GM19023 (cell line): ENCODE data around the gene C9orf153.
A peak's percentile ranks its signal among the peaks of the same experiment; 100 is the strongest.

Experiments used
- ATAC-seq: cut with Tn5 transposase; IDR thresholded peaks from one replicate; pipeline ENCODE4 v1.9.1; 2021; ENCODE audit warnings: mild to moderate bottlenecking, moderate library complexity; ENCODE audit not compliant: unreplicated experiment

C9orf153 gene

GRCh38 chr9:86272221-86272620, 12.8 kb upstream of the C9orf153 start:
- no peak for ATAC-seq

DNA sequence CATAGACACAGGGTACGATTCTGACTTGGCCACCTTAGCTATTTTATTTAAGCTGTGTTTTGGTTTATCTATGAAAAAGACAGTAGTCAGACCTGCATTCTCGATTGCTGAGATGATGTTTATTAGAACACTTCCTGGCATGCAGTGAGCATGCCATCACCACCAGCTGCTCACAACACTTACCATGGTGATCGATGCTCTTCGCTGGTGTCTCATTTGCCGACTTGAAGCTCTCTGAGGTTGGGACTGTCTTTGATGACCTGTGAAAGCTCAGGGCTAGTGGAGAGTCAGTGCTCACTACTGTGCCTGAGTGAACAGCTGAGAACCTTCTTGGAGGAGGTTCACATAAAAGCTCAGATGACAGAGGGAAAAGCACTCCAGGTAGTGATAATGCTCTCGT, 4.4 kb upstream of the C9orf153 start:
- no peak for ATAC-seq

DNA sequence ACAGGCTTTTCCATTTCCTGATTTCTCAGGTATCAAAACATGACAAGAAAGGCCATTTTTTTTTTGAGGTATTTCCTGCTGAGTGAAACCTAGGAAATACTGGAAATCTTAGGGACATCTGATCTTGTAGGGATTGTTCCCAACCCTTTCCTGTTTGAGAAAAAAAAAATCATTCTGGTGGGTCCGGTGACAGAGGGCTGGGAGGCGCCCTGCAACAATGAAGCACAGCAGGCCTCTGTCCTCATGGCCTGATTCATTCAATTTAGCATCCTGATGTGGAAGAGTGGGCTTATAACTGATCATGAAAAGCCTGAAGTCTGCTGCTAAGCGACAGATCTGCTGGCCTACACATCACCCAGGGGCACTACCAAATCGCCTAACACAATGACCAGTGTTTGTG, 3.0 kb upstream of the C9orf153 start:
- no peak for ATAC-seq

DNA sequence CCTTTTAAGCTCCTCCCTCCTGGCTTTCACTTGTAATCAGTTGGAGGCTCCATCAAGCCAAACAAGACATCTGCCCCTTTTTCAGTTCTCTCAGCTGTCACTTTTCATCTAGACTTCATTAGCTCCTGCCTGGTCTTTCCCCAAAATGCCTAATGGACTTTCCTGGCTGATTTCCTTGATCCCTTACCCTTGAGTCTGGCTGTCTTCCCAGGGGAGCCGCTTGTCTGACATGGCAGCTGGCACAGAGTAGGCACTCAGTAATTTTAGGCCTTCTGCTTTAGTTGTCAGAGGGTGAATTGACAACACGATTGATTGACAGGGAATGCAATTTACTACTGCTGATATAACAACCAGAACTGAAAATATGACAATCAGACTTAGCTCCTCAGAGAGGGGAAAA, 2.1 kb downstream of the C9orf153 start:
- no peak for ATAC-seq

DNA sequence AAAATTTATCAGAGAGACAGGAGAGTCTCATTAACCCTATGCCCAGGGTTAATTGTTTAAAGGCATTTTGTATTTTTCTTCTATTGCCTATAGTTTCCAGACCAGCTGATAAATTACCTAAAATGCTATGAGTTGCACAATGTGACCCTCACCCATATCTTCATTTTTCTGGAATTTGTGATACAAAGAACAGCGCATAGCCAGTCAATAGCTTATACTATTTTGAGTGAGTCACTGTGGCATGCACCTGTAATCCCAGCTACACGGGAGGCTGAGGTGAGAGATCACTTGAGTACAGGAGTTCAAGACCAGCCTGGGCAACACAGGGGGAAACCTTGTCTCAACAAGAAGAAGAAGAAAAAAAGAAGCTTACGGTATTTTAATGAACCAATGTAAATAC, 2.8 kb downstream of the C9orf153 start:
- no peak for ATAC-seq

DNA sequence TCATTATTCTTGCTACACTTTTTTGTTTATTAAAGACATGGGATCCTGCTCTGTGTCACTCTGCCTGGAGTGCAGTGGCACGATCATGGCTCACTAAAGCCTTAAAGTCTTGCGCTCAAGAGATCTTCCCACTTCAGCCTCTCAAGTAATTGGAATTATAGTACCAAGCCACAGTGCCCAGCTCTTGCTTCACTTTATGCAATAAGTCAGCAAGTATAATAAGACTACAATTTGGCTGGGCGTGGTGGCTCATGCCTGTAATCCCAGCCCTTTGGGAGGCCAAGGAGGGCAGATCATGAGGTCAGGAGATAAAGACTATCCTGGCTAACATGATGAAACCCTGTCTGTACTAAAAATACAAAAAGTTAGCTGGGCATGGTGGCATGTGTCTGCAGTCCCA, 5.9 kb downstream of the C9orf153 start:
- ATAC-seq, result no peak

DNA sequence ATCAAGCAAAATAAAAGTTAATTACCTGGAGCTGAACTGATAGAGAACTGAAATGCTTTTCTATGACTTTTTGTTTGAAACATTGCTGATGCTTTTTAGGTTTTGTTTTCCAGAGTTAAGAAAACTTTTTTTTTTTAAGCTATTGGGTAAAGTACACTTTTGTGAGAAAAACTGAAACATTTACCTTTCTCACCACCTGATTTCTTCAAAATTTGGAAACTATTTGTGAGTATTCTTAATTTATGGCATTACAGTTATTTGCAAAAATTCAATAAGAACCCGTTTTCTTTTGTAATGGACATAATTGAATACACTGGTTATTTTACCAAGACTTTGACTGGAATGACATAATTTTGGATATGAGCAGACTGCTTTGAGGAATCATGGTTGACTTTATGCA, 6.6 kb downstream of the C9orf153 start:
- no peak for ATAC-seq

DNA sequence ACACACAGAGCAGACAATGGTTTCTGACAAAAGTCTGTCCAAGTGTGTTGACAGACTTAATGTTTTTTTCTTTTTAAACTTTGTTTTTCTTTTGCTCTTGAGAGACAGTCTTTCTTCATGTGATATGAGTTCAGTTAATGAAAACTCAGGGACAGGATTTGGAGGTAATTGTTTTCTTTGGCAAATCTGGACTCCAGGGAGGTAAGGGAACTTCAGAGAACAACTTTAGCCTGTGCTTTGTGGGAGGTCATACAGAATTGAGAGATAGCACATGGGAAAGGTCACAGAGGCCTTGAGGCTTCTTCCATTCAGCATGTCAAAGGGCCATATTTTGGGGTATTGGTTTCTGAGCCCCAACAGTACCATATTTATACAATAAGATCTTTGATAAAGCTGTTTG, 9.3 kb downstream of the C9orf153 start:
- ATAC-seq, result no peak

GRCh38 chr9:86248746-86249145, 10.7 kb downstream of the C9orf153 start:
- ATAC-seq, result no peak

GRCh38 chr9:86246752-86247161, 12.7 kb downstream of the C9orf153 start:
- peak; percentile 79 for ATAC-seq

DNA sequence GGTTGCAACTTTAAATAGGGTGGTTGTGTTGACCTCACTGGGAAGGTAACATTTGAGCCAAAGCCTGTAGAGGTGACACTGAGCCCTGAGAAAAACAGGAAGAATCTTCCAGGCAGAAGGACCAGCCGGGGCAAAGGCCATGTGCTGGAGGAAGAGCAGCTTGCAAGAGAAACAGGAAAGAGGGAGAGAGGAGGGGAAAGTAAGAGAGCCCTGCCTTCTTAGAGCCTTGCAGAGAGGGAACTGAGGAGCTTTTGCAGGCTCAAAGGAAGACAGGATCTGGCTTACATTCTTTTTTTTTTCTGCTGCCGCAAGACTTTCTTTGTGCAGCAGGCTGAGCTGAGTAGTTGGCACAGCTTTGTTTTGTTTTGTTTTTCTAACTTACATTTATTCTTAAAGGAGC, 17.4 kb downstream of the C9orf153 start:
- no peak for ATAC-seq

GRCh38 chr9:86241216-86241615, 18.2 kb downstream of the C9orf153 start:
- ATAC-seq, result no peak

DNA sequence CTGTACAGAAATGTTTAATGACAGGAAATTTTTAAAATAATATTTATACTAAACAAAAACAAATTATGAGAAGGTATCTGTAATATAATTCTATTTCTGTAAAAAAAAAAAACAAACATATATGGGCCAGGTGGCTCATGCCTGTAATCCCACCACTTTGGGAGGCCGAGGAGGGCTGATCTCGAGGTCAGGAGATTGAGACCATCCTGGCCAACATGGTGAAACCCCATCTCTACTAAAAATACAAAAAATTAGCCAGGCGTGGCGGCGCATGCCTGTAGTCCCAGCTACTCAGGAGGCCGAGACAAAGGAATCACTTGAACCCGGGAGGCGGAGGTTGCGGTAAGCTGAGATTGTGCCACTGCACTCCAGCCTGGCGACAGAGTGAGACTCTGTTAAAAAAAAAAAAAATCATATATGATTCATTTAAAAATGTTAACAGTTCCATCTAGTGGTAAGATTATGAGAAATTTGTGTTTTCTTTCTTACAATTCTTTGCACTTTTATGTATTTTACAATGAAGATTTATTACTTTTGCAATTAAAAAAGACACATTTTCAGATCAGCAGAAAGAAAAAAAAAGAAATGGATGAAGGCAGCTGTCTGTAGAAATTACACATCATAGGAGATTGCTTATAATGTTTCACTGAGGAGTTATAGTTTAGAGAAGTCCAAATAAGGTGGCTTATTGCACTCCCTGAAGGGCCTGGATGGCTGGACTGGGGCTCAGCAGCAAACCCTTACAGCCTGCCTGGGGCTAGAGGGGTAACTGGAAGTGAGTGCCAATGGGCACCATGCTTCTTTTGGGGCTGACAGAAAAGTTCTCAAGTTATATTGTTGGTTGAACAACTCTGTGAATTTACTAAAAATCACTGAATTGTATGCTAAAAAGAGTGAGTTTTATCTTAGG, 20.3 kb downstream of the C9orf153 start:
- ATAC-seq, result no peak

DNA sequence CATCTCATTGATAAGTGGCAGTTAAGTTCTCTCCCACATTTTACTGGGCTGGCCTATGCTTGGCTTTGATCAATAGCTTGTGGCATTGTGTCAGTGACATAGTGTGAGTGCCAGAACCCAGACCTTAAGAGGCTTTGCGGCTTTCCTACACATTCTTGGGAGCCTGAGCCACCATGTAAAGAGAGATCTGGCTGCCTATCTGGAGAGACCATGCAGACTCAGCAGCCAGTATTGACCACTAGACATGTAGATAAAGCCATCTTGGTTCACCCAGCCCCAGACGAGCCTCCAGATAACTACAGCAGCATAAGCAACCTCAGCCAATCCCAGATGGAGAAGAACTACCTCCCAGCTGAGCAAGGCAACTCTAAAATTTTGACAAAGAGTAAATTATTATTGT, 28.6 kb downstream of the C9orf153 start:
- no peak for ATAC-seq

DNA sequence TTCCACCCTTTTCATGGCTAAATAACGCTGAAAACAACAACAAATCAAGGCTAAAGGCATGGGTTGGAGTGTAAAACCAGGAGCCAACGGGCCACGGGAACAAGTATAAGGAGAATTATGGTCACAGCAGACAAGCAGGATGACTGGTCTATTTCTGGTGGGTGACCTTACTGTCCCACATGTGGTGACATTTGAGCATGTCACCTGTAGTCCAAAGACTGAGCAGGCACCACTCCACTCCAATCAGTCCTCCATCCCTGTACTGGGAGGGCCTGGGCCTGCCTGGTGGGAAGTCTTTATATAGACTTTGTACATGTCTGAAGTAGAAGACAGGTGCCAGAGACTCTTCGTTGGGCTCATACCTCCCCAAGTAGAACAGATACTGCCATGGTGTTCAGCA, 36.8 kb downstream of the C9orf153 start:
- no peak for ATAC-seq

DNA sequence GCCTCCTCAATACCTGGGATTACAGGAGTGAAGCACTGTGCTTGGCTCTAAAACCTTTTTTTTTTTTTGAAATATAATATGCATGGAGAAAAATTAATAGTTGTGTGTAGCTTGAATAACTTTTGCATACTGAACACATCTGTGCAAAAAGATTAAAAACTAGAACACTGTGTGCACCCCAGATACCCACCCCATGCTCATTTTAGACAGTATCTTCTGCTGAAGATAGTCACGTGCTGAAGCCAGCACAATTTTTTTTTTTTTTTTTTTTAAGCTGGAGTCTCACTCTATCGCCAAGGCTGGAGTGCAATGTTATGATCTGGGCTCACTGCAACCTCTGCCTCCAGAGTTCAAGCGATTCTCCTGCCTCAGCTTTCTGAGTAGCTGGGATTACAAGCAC, 39.9 kb downstream of the C9orf153 start:
- no peak for ATAC-seq

GRCh38 chr9:86217076-86217755, 42.2 kb downstream of the C9orf153 start:
- ATAC-seq, result no peak

- no peak for ATAC-seq
Measured at GRCh38 chr9:86207193-86207592, 52.3 kb downstream of the C9orf153 start.

DNA sequence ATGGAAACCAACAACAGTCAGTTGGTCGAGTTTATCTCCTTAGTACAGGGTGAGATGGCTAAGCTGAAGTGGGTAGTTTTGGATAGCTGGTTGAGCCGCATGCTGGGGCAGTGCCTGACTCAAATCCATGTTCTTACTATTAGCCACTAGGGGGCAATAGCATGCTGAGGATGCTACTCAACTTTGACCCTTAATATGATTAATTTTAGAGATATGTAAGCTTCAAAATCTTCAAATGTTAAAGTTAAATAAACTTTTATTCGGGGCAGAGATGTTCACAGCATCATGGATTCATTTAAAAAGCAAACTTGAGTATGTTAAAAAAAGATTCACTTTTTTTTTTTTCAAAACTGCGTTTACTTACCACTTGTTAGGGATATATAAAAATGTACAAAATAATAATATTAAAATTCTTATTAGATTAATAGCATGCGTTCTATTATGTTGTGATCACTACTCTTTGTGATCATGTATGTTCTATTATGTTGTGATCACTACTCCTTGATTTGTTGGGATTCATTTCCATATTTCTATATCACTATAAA, 57.0 kb downstream of the C9orf153 start:
- ATAC-seq, result peak; percentile 64

GRCh38 chr9:86201474-86202337, 57.8 kb downstream of the C9orf153 start:
- peak; percentile 20 for ATAC-seq

DNA sequence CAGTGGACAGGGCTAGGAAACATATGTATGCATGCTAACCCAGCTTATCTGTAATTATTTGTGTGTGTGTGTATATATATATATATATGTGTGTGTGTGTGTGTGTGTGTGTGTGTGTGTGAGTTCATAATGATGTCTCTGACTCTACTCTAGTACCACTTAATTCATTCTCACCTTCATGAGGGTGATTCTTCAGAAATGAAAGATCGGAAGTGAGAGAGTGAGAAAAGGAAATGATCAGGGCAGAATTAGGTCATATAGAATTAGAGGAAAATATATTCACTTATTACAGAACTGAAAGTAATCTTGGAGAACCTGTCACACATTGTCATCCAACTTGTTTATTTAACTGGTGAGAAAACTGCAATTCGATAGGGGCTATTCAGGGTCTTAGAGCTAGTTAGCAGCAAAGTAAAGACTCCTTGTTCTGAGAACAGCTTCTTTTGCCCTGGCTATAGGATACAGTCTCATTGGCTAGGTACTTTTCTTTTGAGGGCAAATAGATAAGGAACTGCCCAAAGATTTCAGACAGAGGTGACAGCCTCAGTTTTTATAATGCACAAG, 58.8 kb downstream of the C9orf153 start:
- ATAC-seq, result no peak
